K562 (cell line): ENCODE results near the gene PRSS56. TPM values are rescaled to one million over a fixed set of nuclear protein-coding genes. Genes with fewer than 3 reads are reported as not detected.

ENCODE experiments used
- ATAC-seq: fragments of 200-7000 bp; cut with Tn5 transposase; 3 replicates; pipeline ENCODE4 v1.9.1; 2020; ENCODE audit warnings: moderate library complexity
- BruUV-seq: library from RNA; stranded (reverse); fragments of 400-500 nt; replicated peaks from 2 replicates; lab custom pipeline; 2021; lab: Mats Ljungman, UMichigan
- CTCF ChIA-PET: fragments of 300-600 bp; formaldehyde crosslinking; extraction: SDS; loops from one replicate; lab custom pipeline; 2021; ENCODE audit warnings: low intra/inter-chr PET ratio; lab: Yijun Ruan, JAX
- POLR2A ChIA-PET: fragments of 300-600, 350-650 bp; sonication (Branson Sonifier 250); formaldehyde crosslinking; extraction: SDS; loops from one replicate; lab custom pipeline; 2021; ENCODE audit warnings: antibody characterized with exemption, inconsistent platforms; lab: Yijun Ruan, JAX
- DNase-seq, 4 experiments: peaks; one replicate each; pipeline versions ENCODE4 v3.0.0 to v3.0.0-alpha.2; 2011 to 2018; ENCODE audit warnings: low spot score in 3 of 4, mixed read lengths in 3 of 4; ENCODE audit errors: extremely low read depth in 1 of 4
- FAIRE-seq: peaks from 2 replicates; lab custom pipeline; 2011; peaks lifted over from hg19 to GRCh38; lab: Jason Lieb, UNC
- H2AFZ ChIP-seq: 2 replicates; pipeline ENCODE4 v1.6.0; 2011; ENCODE audit warnings: low read depth, low read length, control low read depth, inconsistent platforms
- H3K27ac ChIP-seq: fragments of 200-600 bp; 3 replicates; pipeline ENCODE4 v1.8.0; 2011; ENCODE audit warnings: low read depth, mild to moderate bottlenecking, control low read depth, inconsistent platforms, low read length, moderate library complexity, mixed read lengths; ENCODE audit errors: extremely low read depth
- H3K27me3 ChIP-seq, 2 experiments: fragments of 300-600 bp in 1 of 2; 2 replicates in 1 of 2; 3 replicates in 1 of 2; pipeline versions ENCODE4 v1.6.0 to v1.8.0; 2011; ENCODE audit warnings: inconsistent platforms in 2 of 2, low read length in 2 of 2, mild to moderate bottlenecking in 1 of 2, mixed read lengths in 1 of 2, moderate library complexity in 1 of 2; ENCODE audit not compliant: control insufficient read depth in 2 of 2, insufficient read depth in 2 of 2
- H3K36me3 ChIP-seq: fragments of 300-600 bp; 3 replicates; pipeline ENCODE4 v1.8.0; 2011; ENCODE audit warnings: mild to moderate bottlenecking, low read length, inconsistent platforms; ENCODE audit not compliant: control insufficient read depth, insufficient read depth
- H3K4me1 ChIP-seq, 2 experiments: fragments of 200-600 bp in 1 of 2; replicated peaks in 1 of 2; 2 replicates in 1 of 2; 3 replicates in 1 of 2; pipeline versions ENCODE4 v1.5.1 to v1.8.0; 2011; ENCODE audit warnings: inconsistent platforms in 2 of 2, low read length in 2 of 2, mild to moderate bottlenecking in 1 of 2, mixed read lengths in 1 of 2, moderate library complexity in 1 of 2; ENCODE audit not compliant: control insufficient read depth in 2 of 2, insufficient read depth in 2 of 2
- H3K4me2 ChIP-seq: 2 replicates; pipeline ENCODE4 v1.6.1; 2011; ENCODE audit warnings: low read length, control low read depth, inconsistent platforms, mixed read lengths; ENCODE audit not compliant: insufficient read depth
- H3K4me3 ChIP-seq: fragments of 200-600 bp; sonication (generic), shearing (Covaris generic); 2 replicates; pipeline ENCODE4 v1.5.1; 2016; ENCODE audit warnings: control low read depth, inconsistent platforms
- H3K79me2 ChIP-seq: fragments of 200-600 bp; 3 replicates; pipeline ENCODE4 v1.8.0; 2011; ENCODE audit warnings: low read length, inconsistent platforms; ENCODE audit not compliant: control insufficient read depth, insufficient read depth
- H3K9ac ChIP-seq, 2 experiments: 2 replicates each; pipeline versions ENCODE4 v1.6.0 to v1.6.1; 2011; ENCODE audit warnings: low read depth in 2 of 2, low read length in 2 of 2, control low read depth in 1 of 2, inconsistent platforms in 1 of 2, mild to moderate bottlenecking in 1 of 2, mixed read lengths in 1 of 2; ENCODE audit not compliant: insufficient read depth in 1 of 2
- H3K9me1 ChIP-seq: one replicate; pipeline ENCODE4 v1.6.0; 2011; ENCODE audit warnings: inconsistent platforms, mild to moderate bottlenecking, low read length, moderate library complexity; ENCODE audit not compliant: control insufficient read depth, insufficient read depth
- H3K9me3 ChIP-seq: replicated peaks from 2 replicates; pipeline ENCODE4 v1.5.1; 2011; ENCODE audit warnings: low read depth, low read length, inconsistent platforms; ENCODE audit not compliant: control insufficient read depth, insufficient read depth
- H4K20me1 ChIP-seq: replicated peaks from 2 replicates; pipeline ENCODE4 v1.6.1; 2011; ENCODE audit warnings: low read length, inconsistent platforms, mixed read lengths; ENCODE audit not compliant: control insufficient read depth, insufficient read depth
- CBX2 ChIP-seq: fragments of 200-600 bp; sonication (generic); IDR thresholded peaks from one replicate; pipeline ENCODE4 v1.6.1; 2012; ENCODE audit warnings: mild to moderate bottlenecking, low read length, inconsistent platforms; ENCODE audit not compliant: insufficient read depth, poor library complexity, severe bottlenecking
- CHCHD3 ChIP-seq: fragments of 250-450 bp; sonication (Bioruptor Pico); IDR thresholded peaks from 2 replicates; pipeline ENCODE4 v2.1.2; 2022; ENCODE audit warnings: mild to moderate bottlenecking
- FOXA3 ChIP-seq, 2 experiments: fragments of 450-650 bp in 1 of 2; sonication (generic) in 1 of 2; formaldehyde crosslinking; IDR thresholded peaks in 1 of 2; conservative IDR thresholded peaks in 1 of 2; 2 replicates each; pipeline versions ENCODE4 v1.4.0 to v1.8.0; 2020 to 2022; ENCODE audit warnings: mild to moderate bottlenecking in 2 of 2, missing genetic modification reagents in 1 of 2
- OTX1 ChIP-seq: fragments of 450-650 bp; formaldehyde crosslinking; IDR thresholded peaks from 2 replicates; pipeline ENCODE4 v1.4.0; 2022; ENCODE audit warnings: mild to moderate bottlenecking
- ZBTB17 ChIP-seq: fragments of 450-650 bp; formaldehyde crosslinking; IDR thresholded peaks from 2 replicates; pipeline ENCODE4 v1.4.0; 2020; ENCODE audit warnings: mild to moderate bottlenecking
- ZNF146 ChIP-seq: IDR thresholded peaks from one replicate; pipeline ENCODE4 v1.6.1; 2018; ENCODE audit warnings: missing compliant biosample characterization; ENCODE audit not compliant: unreplicated experiment
- ZNF384 ChIP-seq: IDR thresholded peaks from 2 replicates; pipeline ENCODE4 v1.6.1; 2012; ENCODE audit warnings: low read depth, low read length, improper control_type of control experiment
- WGBS: fragments of 100-300 bp; shearing (Covaris generic); methylation state at CpG from one replicate; pipeline ENCODE4 v1.1.6; 2016; ENCODE audit warnings: low coverage, mixed read lengths; ENCODE audit not compliant: insufficient coverage; ENCODE audit errors: missing lambda C conversion rate; 5-methylcytosine and 5-hydroxymethylcytosine counted together
- in situ Hi-C: fragments of 300-500 bp; cut with MboI; formaldehyde crosslinking; loops from 4 replicates; pipeline ENCODE4 v1.15.0; 2018; ENCODE audit warnings: inconsistent platforms, mixed read lengths
- intact Hi-C: fragments of 100-400 bp; cut with micrococcal nuclease; formaldehyde crosslinking; loops from 2 replicates; pipeline ENCODE4 v1.14.2; 2022
- polyA plus RNA-seq, 8 experiments: library from polyadenylated mRNA; depleted of rRNA in 4 of 8; stranded (reverse) in 5 of 8; unstranded in 3 of 8; fragments of >200 nt; fragmentation: Nextera tagmentation in 2 of 8; fragmentation: Illumina TruSeq in 1 of 8; extraction: Ambion mirVana in 2 of 8; extraction: Trizol in 1 of 8; gene quantifications; 2 replicates each; pipeline versions ENCODE4 v1.2.1 to v1.2.3, GENCODE V29; 2011 to 2014; ENCODE audit warnings: inconsistent platforms in 1 of 8, missing spikeins in 1 of 8
- total RNA-seq, 7 experiments: library from RNA; depleted of rRNA in 6 of 7; stranded (reverse); fragments of >200 nt in 6 of 7; fragmentation: Illumina TruSeq in 2 of 7; extraction: Trizol in 2 of 7; gene quantifications; 2 replicates each; pipeline versions ENCODE4 v1.2.1 to v1.2.3, GENCODE V29; 2011 to 2021; ENCODE audit warnings: low replicate concordance in 1 of 7

Gene PRSS56
- total and polyA plus RNA-seq, 9 of the 15 experiments (the other 6 are each of a cell fraction or from before 2014, with no cell fraction given) = not detected

DNA sequence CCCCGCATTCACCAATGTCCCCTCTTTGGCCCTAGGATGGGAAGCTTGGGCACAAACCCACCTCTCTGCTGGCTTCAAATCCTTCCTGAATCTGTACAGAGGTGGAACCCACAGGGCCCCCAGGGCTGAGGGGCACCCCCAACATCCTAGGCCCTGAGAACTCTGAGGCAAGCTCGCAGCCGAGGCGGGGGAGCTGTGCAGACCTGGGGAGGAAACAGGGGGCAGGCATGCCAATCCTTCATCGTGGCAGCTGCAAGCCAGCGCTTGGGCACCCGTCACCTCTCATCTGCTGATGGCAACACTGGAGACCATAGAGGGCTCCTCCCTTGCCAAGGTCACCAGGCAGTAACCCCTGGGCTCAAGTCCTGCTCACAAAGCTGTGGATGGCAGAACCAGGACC is 43.4 kb upstream of the PRSS56 start:
- H3K27me3 ChIP-seq = peaks cover 2 to 34% of the 10 kb centered on the region in 2 experiments; a peak in 4 of 5 replicates
- no peak overlapping the region for H2AFZ ChIP-seq
- no peaks in the 10 kb centered on the region for H3K36me3 ChIP-seq
- intact Hi-C loops (no loop called here), in situ Hi-C loops (no loop called here)
- 0% methylated on average over 4 of the region's 7 CpGs for WGBS
- no peaks in the 10 kb centered on the region for H3K9me3 ChIP-seq
- no peaks in the 10 kb centered on the region for H4K20me1 ChIP-seq
- no peak overlapping the region for H3K4me2 ChIP-seq
- H3K9ac ChIP-seq = no peak overlapping the region
- CTCF ChIA-PET = no interaction called here
- POLR2A ChIA-PET = interaction anchor here (0.6 to 1.3 kb wide), 3 partner anchors 13 to 1042 kb away, joined by 3 to 5 read pairs (median 3); no protein-coding TSS in a partner anchor
- H3K4me1 ChIP-seq = peaks cover 0 to 3% of the 10 kb centered on the region in 2 experiments; a peak in 1 of 5 replicates
- H3K79me2 ChIP-seq = no peaks in the 10 kb centered on the region
- FAIRE-seq = no peak
- no peak overlapping the region for H3K4me3 ChIP-seq
- H3K27ac ChIP-seq = no peak overlapping the region
- no TSS peak for BruUV-seq
- no peak for DNase-seq
- no peaks in the 10 kb centered on the region for H3K9me1 ChIP-seq
- TF ChIP-seq ZNF146 (CRISPR knock-in tag) (no peak), CBX2 (no peak), FOXA3 (CRISPR knock-in tag; conservative IDR thresholded peaks at IDR 0.05 in 1 of 2, IDR thresholded peaks at IDR 0.05 in 1 of 2) (no peak), ZNF384 (no peak), ZBTB17 (CRISPR knock-in tag) (no peak), OTX1 (CRISPR knock-in tag) (no peak), CHCHD3 (CRISPR knock-in tag) (no peak)
- no peak for ATAC-seq
